ENCODE results near the gene KRTAP25-1. TPM values are rescaled to one million over a fixed set of nuclear protein-coding genes. Genes with fewer than 3 reads are reported as not detected.

Gene KRTAP25-1
- total and polyA plus RNA-seq, 2 of the 8 experiments (the other 6 are each of a cell fraction or from before 2014, with no cell fraction given): not detected

- Histone ChIP-seq H3K9me3 (ENCODE audit: insufficient read depth in 2 of 2, low read depth in 1 of 2, low read length in 1 of 2) (no peaks in the 10 kb centered on the region), H3K79me2 (ENCODE audit: control insufficient read depth in 1 of 2, insufficient read depth in 2 of 2, low read length in 2 of 2) (no peaks in the 10 kb centered on the region), H2AFZ (ENCODE audit: low read length) (no peak overlapping the region), H3K4me3 (ENCODE audit: extremely low read depth in 1 of 4, insufficient read depth in 2 of 4, low read depth in 3 of 4, low read length in 4 of 4) (no peak overlapping the region), H3K9ac (replicated peaks in 1 of 4; ENCODE audit: extremely low read depth in 1 of 4, low read depth in 3 of 4, low read length in 3 of 4) (no peak overlapping the region), H3K79me1 (ENCODE audit: low read depth, low read length) (no peaks in the 10 kb centered on the region), H3K27me3 (replicated peaks in 1 of 4; ENCODE audit: control insufficient read depth in 3 of 4, extremely low read depth in 1 of 4, insufficient read depth in 3 of 4, low read length in 3 of 4) (no peaks in the 10 kb centered on the region), H4K8ac (ENCODE audit: extremely low read depth, insufficient read depth, low read length) (no peak overlapping the region), H3K4me2 (ENCODE audit: insufficient read depth in 1 of 2, low read depth in 2 of 2, low read length in 2 of 2) (no peak overlapping the region), H3K56ac (replicated peaks; ENCODE audit: insufficient read length, low read depth, low read length) (no peak overlapping the region), H2BK5ac (ENCODE audit: low read depth, low read length) (no peak overlapping the region), H4K5ac (ENCODE audit: insufficient read length, low read depth, low read length) (no peak overlapping the region), H3K4me1 (replicated peaks in 1 of 4; ENCODE audit: control insufficient read depth in 3 of 4, insufficient read depth in 4 of 4, low read length in 3 of 4) (no peaks in the 10 kb centered on the region), H4K20me1 (replicated peaks in 1 of 2; ENCODE audit: control insufficient read depth in 1 of 2, insufficient read depth in 2 of 2, low read length in 2 of 2) (no peaks in the 10 kb centered on the region), H2AK5ac (ENCODE audit: low read depth, low read length) (no peak overlapping the region), H3K4ac (replicated peaks; ENCODE audit: insufficient read length, low read depth, low read length) (no peak overlapping the region), H2BK120ac (replicated peaks; ENCODE audit: low read depth, low read length) (no peak overlapping the region), H2BK12ac (ENCODE audit: low read depth, low read length) (no peak overlapping the region), H3K23ac (ENCODE audit: insufficient read length) (no peak overlapping the region), H2BK15ac (ENCODE audit: low read length) (no peak overlapping the region), H3K18ac (ENCODE audit: extremely low read depth, low read length) (no peak overlapping the region), H3K14ac (ENCODE audit: insufficient read length) (no peak overlapping the region), H2BK20ac (ENCODE audit: low read length) (no peak overlapping the region), H3K23me2 (ENCODE audit: low read depth, low read length) (no peaks in the 10 kb centered on the region), H3K36me3 (ENCODE audit: control insufficient read depth in 2 of 4, insufficient read depth in 4 of 4, low read length in 3 of 4) (no peaks in the 10 kb centered on the region), H3K27ac (ENCODE audit: low read depth, low read length) (no peak overlapping the region), H4K91ac (replicated peaks; ENCODE audit: insufficient read length, low read length) (no peak overlapping the region)
- CTCF ChIA-PET (ENCODE audit: partially characterized antibody): interaction anchor here (1.0 to 1.4 kb wide), 2 partner anchors 24 to 235 kb away, joined by 3 to 4 read pairs; no protein-coding TSS in a partner anchor
- DNase-seq (ENCODE audit: low read depth in 1 of 2, low spot score in 2 of 2) (no peak), FAIRE-seq (no peak)
- TF ChIP-seq CHD1 (IDR thresholded peaks at IDR 0.05; ENCODE audit: low read depth, low read length): no peak
- TF ChIP-seq RXRA (IDR thresholded peaks at IDR 0.05; ENCODE audit: insufficient read depth, low read depth, low read length): no peak
- POLR2A ChIA-PET (ENCODE audit: partially characterized antibody): no interaction called here
- 86% methylated on average over 1 of the region's 1 CpG; no CpG with 5 or more reads in 1 of the 2 experiments for WGBS, 2 experiments (ENCODE audit: extremely low coverage in 1 of 2, insufficient coverage in 1 of 2, insufficient read length in 1 of 2, insufficient replicate concordance in 2 of 2, low coverage in 1 of 2, low lambda C conversion rate in 2 of 2, missing lambda C conversion rate in 1 of 2)
Observed at GRCh38 chr21:30271611-30272010, 17.7 kb downstream of the KRTAP25-1 start.
